Tibial artery (tissue), 4 donors: ENCODE results near the gene ZNF37A.
A peak's percentile ranks its signal among the peaks of the same experiment; 100 is the strongest.
"Not testable (repeated sequence)": the region's sequence is repeated elsewhere in the genome, so short reads cannot be mapped to it uniquely, and the experiment has no call there.

Source experiments
- DNase-seq, 2 donors: peaks; one replicate each; pipeline ENCODE4 v3.0.0-alpha.2; 2019
- H3K27ac ChIP-seq, 2 donors: fragments of 200-600 bp; sonication (generic) in 1 of 2; 1 replicate in 1 of 2; 2 replicates in 1 of 2; pipeline ENCODE4 v1.5.1; 2018 to 2019; ENCODE audit warnings: mild to moderate bottlenecking in 1 of 2
- H3K27me3 ChIP-seq, 2 donors: fragments of 200-600 bp; sonication (generic) in 1 of 2; one replicate each; pipeline versions ENCODE4 v1.5.1 to v1.6.0; 2016 to 2019
- H3K36me3 ChIP-seq, 3 donors: fragments of 200-600 bp; sonication (generic) in 2 of 3; one replicate each; pipeline ENCODE4 v1.5.1; 2016 to 2019; ENCODE audit warnings: mild to moderate bottlenecking in 2 of 3
- H3K4me1 ChIP-seq, 4 donors: fragments of 200-600 bp; sonication (generic) in 2 of 4; 1 replicate in 3 of 4; 2 replicates in 1 of 4; pipeline ENCODE4 v1.5.1; 2016 to 2019
- H3K4me3 ChIP-seq, 2 donors: fragments of 200-600 bp; sonication (generic) in 1 of 2; 1 replicate in 1 of 2; 2 replicates in 1 of 2; pipeline ENCODE4 v1.5.1; 2018 to 2019; ENCODE audit warnings: mild to moderate bottlenecking in 2 of 2
- H3K9me3 ChIP-seq, 3 donors: fragments of 200-600 bp; sonication (generic) in 1 of 3; one replicate each; pipeline ENCODE4 v1.5.1; 2016 to 2019
- CTCF ChIP-seq, 2 experiments: fragments of 200-600 bp in 1 of 2; fragments of 450-650 bp in 1 of 2; IDR thresholded peaks; one replicate each; pipeline ENCODE4 v1.5.1; 2017 to 2019; ENCODE audit warnings: antibody characterized with exemption in 2 of 2, mild to moderate bottlenecking in 1 of 2, moderate library complexity in 1 of 2
- intact Hi-C: fragments of 100-400 bp; cut with DNase I; formaldehyde crosslinking; loops from one replicate; pipeline ENCODE4 v1.15.0; 2023; ENCODE audit warnings: low total_unique reads

Gene ZNF37A

GRCh38 chr10:38070501-38070900, 23.6 kb upstream of the ZNF37A start:
- no peak overlapping the region for H3K27ac ChIP-seq
- DNase-seq, result no peak
- no peak for TF ChIP-seq CTCF (IDR thresholded peaks at IDR 0.05)

GRCh38 chr10:38072552-38072951, 21.6 kb upstream of the ZNF37A start:
- H3K4me3 ChIP-seq, result no peak overlapping the region
- TF ChIP-seq CTCF (IDR thresholded peaks at IDR 0.05), result no peak
- no peak for DNase-seq
- H3K9me3 ChIP-seq, result no peaks in the 10 kb centered on the region
- intact Hi-C loops, result no loop called here
- no peaks in the 10 kb centered on the region for H3K4me1 ChIP-seq
- no peaks in the 10 kb centered on the region for H3K36me3 ChIP-seq
- no peaks in the 10 kb centered on the region for H3K27me3 ChIP-seq
- no peak overlapping the region for H3K27ac ChIP-seq

More at GRCh38 chr10:38070501-38070900, 23.6 kb upstream of the ZNF37A start:
- no peaks in the 10 kb centered on the region for H3K4me1 ChIP-seq
- peaks cover 0 to 9% (median 8%) of the 10 kb centered on the region in 3 donors for H3K9me3 ChIP-seq
- intact Hi-C loops, result no loop called here
- H3K36me3 ChIP-seq, result no peaks in the 10 kb centered on the region
- no peak overlapping the region for H3K4me3 ChIP-seq
- H3K27me3 ChIP-seq, result no peaks in the 10 kb centered on the region

- no peak overlapping the region for H3K27ac ChIP-seq
- no peaks in the 10 kb centered on the region for H3K9me3 ChIP-seq
- no peaks in the 10 kb centered on the region for H3K27me3 ChIP-seq
- no peaks in the 10 kb centered on the region for H3K36me3 ChIP-seq
- no peaks in the 10 kb centered on the region for H3K4me1 ChIP-seq
- intact Hi-C loops, result no loop called here
- H3K4me3 ChIP-seq, result no peak overlapping the region
- TF ChIP-seq CTCF (IDR thresholded peaks at IDR 0.05), result no peak
- DNase-seq, result no peak
Measured at GRCh38 chr10:38076687-38077086, 17.4 kb upstream of the ZNF37A start.

GRCh38 chr10:38093318-38093717, 819 bp upstream of the ZNF37A start:
- H3K9me3 ChIP-seq, H3K27me3 ChIP-seq, DNase-seq: not testable (repeated sequence)
- Histone ChIP-seq H3K36me3 (peaks cover 27 to 30% (median 29%) of the 10 kb centered on the region in 3 donors), H3K4me1 (peaks cover 0 to 14% (median 6%) of the 10 kb centered on the region in 4 donors), H3K27ac (peak overlapping the region; percentile 88 to 92), H3K4me3 (peak overlapping the region; percentile 81 to 89)
- intact Hi-C loops, result loop anchor here (10.0 kb wide), 1 partner anchor 239 kb away; the partner anchor contains the start of gene ZNF248

GRCh38 chr10:38093816-38094157, 350 bp upstream of the ZNF37A start:
- Histone ChIP-seq H3K9me3 (no peaks in the 10 kb centered on the region), H3K4me1 (peaks cover 0 to 14% (median 6%) of the 10 kb centered on the region in 4 donors), H3K36me3 (peaks cover 32 to 35% (median 34%) of the 10 kb centered on the region in 3 donors), H3K4me3 (peak overlapping the region; percentile 81 to 89), H3K27me3 (no peaks in the 10 kb centered on the region), H3K27ac (peak overlapping the region; percentile 88 to 92)
- intact Hi-C loops, result loop anchor here (1.0 to 10.0 kb wide), 3 partner anchors 83 to 239 kb away; partner anchors contain the start of genes ZNF248, ZNF25 and ZNF33A
- no peak for TF ChIP-seq CTCF (IDR thresholded peaks at IDR 0.05)
- DNase-seq, result peak in 1 of 2 donors; percentile 66

GRCh38 chr10:38094927-38095574, 914 bp downstream of the ZNF37A start:
- intact Hi-C loops, result loop anchor here (1.0 to 10.0 kb wide), 3 partner anchors 84 to 240 kb away; partner anchors contain the start of genes ZNF248, ZNF25 and ZNF33A
- peak overlapping the region; percentile 81 to 89 for H3K4me3 ChIP-seq
- H3K27me3 ChIP-seq, result no peaks in the 10 kb centered on the region
- peaks cover 45 to 48% (median 46%) of the 10 kb centered on the region in 3 donors for H3K36me3 ChIP-seq
- no peak for TF ChIP-seq CTCF (IDR thresholded peaks at IDR 0.05)
- H3K4me1 ChIP-seq, result peaks cover 0 to 14% (median 6%) of the 10 kb centered on the region in 4 donors
- H3K9me3 ChIP-seq, result peaks cover 0 to 11% (median 3%) of the 10 kb centered on the region in 3 donors
- H3K27ac ChIP-seq, result peak overlapping the region; percentile 88 to 92
- no peak for DNase-seq
